HG03108 (cell line): ENCODE data around the gene RTN4.

ENCODE experiments used
- ATAC-seq: cut with Tn5 transposase; IDR thresholded peaks from one replicate; pipeline ENCODE4 v1.9.1; 2021; ENCODE audit warnings: moderate library complexity; ENCODE audit not compliant: unreplicated experiment

RTN4 gene

DNA sequence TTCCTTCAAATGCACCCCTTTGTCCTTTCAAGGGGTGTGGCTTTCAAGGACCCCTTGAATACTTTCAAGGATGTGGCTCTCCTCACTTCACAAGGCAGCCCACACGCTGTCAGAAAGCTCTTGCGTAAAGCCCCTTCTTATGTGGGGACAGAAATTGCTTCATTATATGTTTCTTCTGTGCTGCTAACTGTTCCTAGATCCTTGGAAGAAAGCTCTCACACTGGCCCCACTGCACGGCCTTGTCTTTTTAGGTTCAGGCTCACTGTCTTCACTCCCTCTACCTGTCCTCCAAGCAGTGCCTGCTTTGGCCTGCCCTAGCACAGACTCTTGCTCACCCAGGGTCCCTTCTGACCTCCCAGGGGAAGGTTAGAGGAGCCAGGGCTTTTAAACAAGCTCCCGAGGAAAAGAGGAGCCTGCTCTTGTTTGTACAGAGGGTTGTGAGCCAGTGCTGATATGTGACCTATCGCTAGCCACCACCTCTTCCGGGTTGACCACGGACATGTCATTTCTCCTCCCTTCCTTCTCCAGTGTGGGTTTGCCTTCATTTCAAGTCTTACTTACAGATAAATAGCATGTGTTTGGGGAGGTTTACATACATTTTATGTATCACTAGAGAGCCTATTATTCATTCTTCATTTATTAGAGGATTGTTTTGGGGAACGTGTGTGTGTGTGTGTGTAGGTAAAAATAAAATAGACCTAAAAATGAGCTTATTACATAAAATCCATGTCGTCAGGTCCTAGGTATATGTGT, 94.7 kb downstream of the RTN4 start:
- no peak for ATAC-seq

DNA sequence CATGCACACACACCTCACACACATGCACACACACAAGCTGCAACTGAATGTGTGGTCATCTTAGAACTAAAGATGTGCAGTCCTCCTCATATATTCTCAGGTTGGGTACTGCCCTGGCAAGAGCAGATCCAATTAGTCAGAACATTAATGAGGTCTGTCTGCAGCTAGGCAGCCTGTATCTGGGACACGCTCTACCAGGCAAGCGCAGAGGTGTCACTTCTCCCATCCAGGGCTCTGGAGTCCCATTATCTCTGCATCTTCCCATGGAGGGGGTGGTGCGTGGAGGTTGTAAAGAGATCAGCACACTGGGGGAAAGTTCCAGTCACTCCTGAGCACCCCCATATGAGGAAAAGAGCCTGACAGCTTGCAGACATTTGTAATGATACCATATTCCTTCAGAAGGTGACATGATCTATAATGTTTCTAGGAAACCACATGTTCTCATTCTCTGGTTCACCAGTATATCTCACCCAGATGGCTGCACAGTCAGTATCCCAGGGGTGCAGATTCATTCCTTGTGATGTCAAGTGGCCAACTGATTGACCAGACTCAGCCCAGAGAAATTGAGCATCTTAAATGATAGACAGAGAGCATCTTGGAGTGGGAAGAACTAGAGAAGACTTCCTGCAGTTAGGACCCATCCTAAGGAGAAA, 95.4 kb downstream of the RTN4 start:
- no peak for ATAC-seq

DNA sequence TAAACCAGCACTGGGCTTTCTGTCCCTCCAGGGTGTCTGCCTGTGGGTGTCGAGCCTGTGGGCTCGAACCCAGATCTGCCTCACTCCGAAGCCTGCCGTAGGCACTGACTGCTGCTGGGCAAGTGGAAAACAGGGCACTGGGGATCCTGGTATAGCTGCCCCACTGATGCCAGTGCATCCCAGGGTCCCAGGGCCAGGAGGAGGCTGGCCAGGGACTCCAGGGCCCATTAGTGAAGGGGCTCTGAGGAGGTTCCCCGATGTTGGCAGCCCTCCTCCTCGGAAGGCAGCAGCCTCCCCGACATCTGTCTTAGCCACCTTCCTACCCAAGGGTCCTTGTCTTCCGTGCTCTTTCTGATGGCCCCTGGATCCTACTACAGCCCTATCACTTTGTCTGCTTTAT, 96.1 kb downstream of the RTN4 start:
- no peak for ATAC-seq

- ATAC-seq = no peak
Measured at GRCh38 chr2:54952978-54953456, 97.2 kb downstream of the RTN4 start.

DNA sequence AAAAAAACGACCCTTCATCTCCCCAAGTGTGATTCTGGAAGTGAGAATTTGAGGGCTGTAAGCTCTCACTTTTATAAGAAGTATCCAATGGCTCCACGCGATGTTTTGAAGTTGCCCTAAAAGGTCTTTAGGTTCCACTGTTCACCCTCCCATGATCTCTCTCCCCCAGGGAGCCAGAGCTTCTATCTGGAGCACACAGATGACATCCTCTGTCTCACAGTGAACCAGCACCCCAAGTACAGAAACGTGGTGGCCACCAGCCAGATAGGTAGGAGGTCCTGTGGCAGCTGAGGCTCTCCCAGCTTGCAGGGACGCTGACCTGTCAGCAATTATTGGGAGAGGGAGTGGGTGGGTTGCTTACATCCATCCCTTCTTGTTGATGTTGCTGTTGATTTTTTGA, 97.8 kb downstream of the RTN4 start:
- ATAC-seq = no peak

GRCh38 chr2:54950811-54951210, 99.4 kb downstream of the RTN4 start:
- no peak for ATAC-seq

GRCh38 chr2:54949431-54949830, 100.8 kb downstream of the RTN4 start:
- no peak for ATAC-seq

GRCh38 chr2:54948120-54948519, 102.1 kb downstream of the RTN4 start:
- no peak for ATAC-seq

GRCh38 chr2:54947646-54948045, 102.6 kb downstream of the RTN4 start:
- no peak for ATAC-seq

GRCh38 chr2:54947136-54947535, 103.1 kb downstream of the RTN4 start:
- no peak for ATAC-seq

GRCh38 chr2:54946220-54946805, 103.9 kb downstream of the RTN4 start:
- ATAC-seq = no peak

DNA sequence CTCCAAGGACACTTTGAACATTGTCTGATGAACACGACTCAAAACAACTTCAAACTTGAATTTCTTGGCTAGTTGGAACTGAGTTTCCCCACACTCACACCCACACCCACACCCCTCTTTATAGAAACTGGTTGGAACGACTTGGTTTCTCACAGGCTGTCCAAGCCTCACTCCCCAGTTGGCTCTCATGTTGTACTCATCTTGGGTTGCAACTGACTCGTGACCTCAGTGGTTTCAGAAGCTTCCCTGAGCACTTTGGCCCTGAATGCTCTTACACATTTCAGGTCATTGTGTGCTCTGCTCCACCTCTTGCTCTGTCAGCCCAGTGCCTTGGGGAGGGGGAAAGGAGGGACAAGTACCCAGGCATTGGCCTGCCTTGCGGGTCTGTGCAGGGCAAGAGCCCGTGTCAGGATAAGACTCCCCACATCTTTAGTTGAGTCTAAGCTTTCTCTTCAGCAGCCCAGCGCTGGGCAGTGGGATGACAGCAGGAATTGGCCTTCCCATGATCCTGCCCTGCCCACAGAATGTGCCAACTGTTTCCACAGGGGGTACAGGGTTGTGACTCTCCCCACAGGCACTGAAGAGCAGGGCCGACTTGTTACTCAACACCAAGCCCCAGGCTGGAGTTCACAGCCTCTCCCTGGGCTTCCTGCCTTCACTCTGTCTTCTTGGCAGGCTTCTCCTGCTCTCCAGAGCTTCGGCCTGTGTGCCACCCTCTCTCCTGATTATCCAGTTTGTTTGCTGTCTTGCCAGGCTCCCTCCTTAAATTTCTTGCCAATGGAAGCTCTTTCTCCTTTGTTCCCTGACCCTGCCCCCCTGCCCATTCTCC, 104.6 kb downstream of the RTN4 start:
- no peak for ATAC-seq

- no peak for ATAC-seq
Measured at GRCh38 chr2:54944724-54945326, 105.4 kb downstream of the RTN4 start.

GRCh38 chr2:54942373-54942772, 107.9 kb downstream of the RTN4 start:
- ATAC-seq = no peak

- no peak for ATAC-seq
Measured at GRCh38 chr2:54941248-54941984, 108.8 kb downstream of the RTN4 start.

- ATAC-seq = no peak
Measured at GRCh38 chr2:54940723-54941122, 109.5 kb downstream of the RTN4 start.

DNA sequence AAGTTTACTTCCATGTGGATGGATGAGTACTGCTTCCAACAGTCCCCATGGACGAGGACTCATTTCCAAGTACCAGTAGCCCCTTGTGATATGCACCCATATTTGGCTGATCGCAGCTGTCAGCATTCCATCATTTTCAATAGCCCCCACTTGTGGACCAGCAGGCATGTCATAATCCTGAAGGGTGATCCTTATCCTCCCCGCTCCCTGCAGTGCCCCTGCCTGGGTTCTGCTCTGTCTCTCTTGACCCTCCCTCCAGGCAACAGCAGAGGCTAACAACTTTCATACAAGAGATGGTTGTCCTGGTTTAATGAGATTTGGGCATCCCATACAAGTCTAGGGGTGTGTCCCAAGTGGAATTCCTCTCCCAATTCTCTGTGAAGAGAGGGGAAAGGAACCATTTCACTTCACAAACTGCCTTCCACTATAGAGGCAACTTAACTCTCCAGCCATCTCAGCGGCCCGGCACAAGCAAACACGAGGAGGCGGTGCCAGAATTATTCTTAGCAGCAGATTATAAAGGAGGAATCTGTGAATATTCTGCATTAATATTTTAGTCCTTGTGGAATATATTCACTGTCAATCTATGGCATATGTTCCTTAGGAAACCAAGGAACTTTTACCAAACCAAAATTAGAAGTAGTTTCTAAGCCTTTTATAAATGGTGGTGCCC, 110.7 kb downstream of the RTN4 start:
- ATAC-seq = no peak

DNA sequence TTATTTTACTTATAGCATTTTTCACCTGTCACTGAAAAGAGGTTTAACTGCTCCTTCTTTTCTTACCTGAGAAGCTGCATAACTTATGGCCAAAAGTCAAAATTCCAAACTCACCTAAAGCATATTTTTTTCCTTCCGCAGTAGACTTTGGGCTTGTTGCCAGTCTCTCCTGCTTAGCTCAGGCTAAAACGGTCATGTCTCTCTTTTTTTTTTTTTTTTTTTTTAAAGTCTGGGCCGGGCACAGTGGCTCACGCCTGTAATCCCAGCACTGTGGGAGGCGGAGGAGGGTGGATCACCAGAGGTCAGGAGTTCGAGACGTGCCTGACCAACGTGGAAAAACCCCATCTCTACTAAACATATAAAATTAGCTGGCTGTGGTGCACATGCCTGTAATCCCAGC, 113.5 kb downstream of the RTN4 start:
- ATAC-seq = no peak

- ATAC-seq = no peak
Measured at GRCh38 chr2:54935389-54935788, 114.9 kb downstream of the RTN4 start.

GRCh38 chr2:54931473-54931872, 118.8 kb downstream of the RTN4 start:
- ATAC-seq = no peak
